HEK293 (cell line): ENCODE results near the gene MLNR.

Experiments
- CTCF ChIA-PET: fragments of 350-600 bp; formaldehyde crosslinking; extraction: SDS; loops from one replicate; lab custom pipeline; 2021; ENCODE audit warnings: antibody characterized with exemption; lab: Yijun Ruan, JAX
- POLR2A ChIA-PET: fragments of 300-600 bp; formaldehyde crosslinking; extraction: SDS; loops from one replicate; lab custom pipeline; 2020; ENCODE audit warnings: antibody characterized with exemption, inconsistent platforms; lab: Yijun Ruan, JAX
- H3K27ac ChIP-seq: fragments of 200-500 bp; sonication (Bioruptor generic); 2 replicates; pipeline ENCODE4 v1.5.1; 2014; ENCODE audit warnings: low read depth, low read length, control low read depth, inconsistent platforms; ENCODE audit errors: extremely low read depth
- H3K36me3 ChIP-seq, 2 experiments: fragments of 200-500 bp in 1 of 2; sonication (Bioruptor generic) in 1 of 2; 1 replicate in 1 of 2; 2 replicates in 1 of 2; pipeline ENCODE4 v1.5.1; 2014 to 2017; ENCODE audit warnings: inconsistent platforms in 2 of 2, low read length in 2 of 2; ENCODE audit not compliant: control insufficient read depth in 2 of 2, insufficient read depth in 1 of 2
- H3K4me1 ChIP-seq: fragments of 200-500 bp; sonication (Bioruptor generic); 2 replicates; pipeline ENCODE4 v1.5.1; 2014; ENCODE audit warnings: mild to moderate bottlenecking, low read length, inconsistent platforms; ENCODE audit not compliant: control insufficient read depth, insufficient read depth
- H3K4me3 ChIP-seq: 2 replicates; pipeline ENCODE4 v1.5.1; 2011; ENCODE audit warnings: low read depth, mild to moderate bottlenecking, control low read depth, low read length, moderate library complexity
- H3K9me3 ChIP-seq: fragments of 200-500 bp; sonication (Bioruptor generic); 2 replicates; pipeline ENCODE4 v1.5.1; 2014; ENCODE audit warnings: low read depth, low read length, inconsistent platforms; ENCODE audit not compliant: control insufficient read depth, insufficient read depth
- AEBP2 ChIP-seq: fragments of 450-650 bp; formaldehyde crosslinking; IDR thresholded peaks from 2 replicates; pipeline ENCODE4 v1.5.1; 2016; ENCODE audit warnings: missing biosample characterization, missing genetic modification characterization, borderline replicate concordance
- BCL6B ChIP-seq: fragments of 450-650 bp; formaldehyde crosslinking; IDR thresholded peaks from 2 replicates; pipeline ENCODE4 v1.5.1; 2017; ENCODE audit warnings: missing biosample characterization, missing genetic modification characterization
- HOXA7 ChIP-seq: sonication (generic); formaldehyde crosslinking; IDR thresholded peaks from 2 replicates; pipeline ENCODE4 v1.8.1; 2022; ENCODE audit warnings: missing genetic modification reagents, borderline replicate concordance
- PRDM1 ChIP-seq: fragments of 450-650 bp; formaldehyde crosslinking; IDR thresholded peaks from 2 replicates; pipeline ENCODE4; 2016; ENCODE audit warnings: missing biosample characterization, missing genetic modification characterization
- REST ChIP-seq: fragments of 450-650 bp; formaldehyde crosslinking; IDR thresholded peaks from 2 replicates; pipeline ENCODE4 v1.5.1; 2016; ENCODE audit warnings: missing biosample characterization, missing genetic modification characterization
- ZBTB1 ChIP-seq: fragments of 450-650 bp; formaldehyde crosslinking; IDR thresholded peaks from 2 replicates; pipeline ENCODE4 v1.5.1; 2016; ENCODE audit warnings: missing biosample characterization, missing genetic modification characterization
- ZBTB20 ChIP-seq: fragments of 450-650 bp; formaldehyde crosslinking; IDR thresholded peaks from 2 replicates; pipeline ENCODE4 v1.5.1; 2016; ENCODE audit warnings: missing biosample characterization, missing genetic modification characterization
- ZBTB26 ChIP-seq: fragments of 450-650 bp; formaldehyde crosslinking; optimal IDR thresholded peaks from 2 replicates; pipeline ENCODE3; 2016; ENCODE audit warnings: missing biosample characterization, mild to moderate bottlenecking, missing genetic modification characterization
- ZBTB48 ChIP-seq: fragments of 450-650 bp; formaldehyde crosslinking; IDR thresholded peaks from 2 replicates; pipeline ENCODE4 v1.5.1; 2016; ENCODE audit warnings: missing biosample characterization, missing genetic modification characterization
- ZNF112 ChIP-seq: fragments of 450-650 bp; formaldehyde crosslinking; IDR thresholded peaks from 2 replicates; pipeline ENCODE4 v1.5.0; 2017; ENCODE audit warnings: missing biosample characterization, missing genetic modification characterization
- ZNF138 ChIP-seq: fragments of 450-650 bp; formaldehyde crosslinking; IDR thresholded peaks from 2 replicates; pipeline ENCODE4 v1.5.1; 2016; ENCODE audit warnings: missing biosample characterization, missing genetic modification characterization, borderline replicate concordance
- ZNF19 ChIP-seq: fragments of 450-650 bp; formaldehyde crosslinking; IDR thresholded peaks from 2 replicates; pipeline ENCODE4; 2016; ENCODE audit warnings: missing biosample characterization, missing genetic modification characterization, low read depth
- ZNF274 ChIP-seq, 2 experiments: fragments of 200-500 bp in 1 of 2; fragments of 450-650 bp in 1 of 2; sonication (Bioruptor generic) in 1 of 2; formaldehyde crosslinking in 1 of 2; IDR thresholded peaks; 2 replicates each; pipeline versions ENCODE4 v1.5.1 to v1.6.1; 2014 to 2016; ENCODE audit warnings: borderline replicate concordance in 1 of 2, inconsistent platforms in 1 of 2, low read length in 1 of 2, missing biosample characterization in 1 of 2, missing genetic modification characterization in 1 of 2
- ZNF394 ChIP-seq: fragments of 450-650 bp; formaldehyde crosslinking; IDR thresholded peaks from 2 replicates; pipeline ENCODE4 v1.5.1; 2016; ENCODE audit warnings: missing biosample characterization, missing genetic modification characterization, mild to moderate bottlenecking, moderate library complexity, borderline replicate concordance
- ZNF560 ChIP-seq: fragments of 450-650 bp; formaldehyde crosslinking; IDR thresholded peaks from 2 replicates; pipeline ENCODE4 v1.5.1; 2017; ENCODE audit warnings: missing biosample characterization, missing genetic modification characterization, borderline replicate concordance
- ZNF645 ChIP-seq: fragments of 450-650 bp; formaldehyde crosslinking; IDR thresholded peaks from 2 replicates; pipeline ENCODE4; 2016; ENCODE audit warnings: missing biosample characterization, missing genetic modification characterization
- ZNF704 ChIP-seq: fragments of 450-650 bp; formaldehyde crosslinking; IDR thresholded peaks from 2 replicates; pipeline ENCODE4 v1.5.1; 2016; ENCODE audit warnings: missing biosample characterization, missing genetic modification characterization
- ZNF747 ChIP-seq: fragments of 450-650 bp; formaldehyde crosslinking; IDR thresholded peaks from 2 replicates; pipeline ENCODE4 v1.5.1; 2016; ENCODE audit warnings: missing biosample characterization, missing genetic modification characterization
- ZNF76 ChIP-seq: fragments of 450-650 bp; formaldehyde crosslinking; IDR thresholded peaks from 2 replicates; pipeline ENCODE4; 2016; ENCODE audit warnings: low read depth, missing biosample characterization, missing genetic modification characterization, borderline replicate concordance

MLNR gene

GRCh38 chr13:49208619-49209018 lies 11.5 kb upstream of the MLNR start:
- ChIA-PET POLR2A (no interaction called here), CTCF (interaction anchor here (0.7 kb wide), 1 partner anchor 391 kb away, joined by 3 read pairs; no protein-coding TSS in a partner anchor)
- Histone ChIP-seq H3K36me3 (peaks cover 0 to 27% of the 10 kb centered on the region in 2 experiments; a peak in 1 of 3 replicates), H3K27ac (no peak overlapping the region), H3K4me1 (no peaks in the 10 kb centered on the region), H3K9me3 (no peaks in the 10 kb centered on the region), H3K4me3 (no peak overlapping the region)
- TF ChIP-seq ZBTB1 (tag by site-specific recombination) (no peak), ZBTB20 (tag by site-specific recombination) (no peak), REST (tag by site-specific recombination) (no peak), ZNF112 (tag by site-specific recombination) (no peak), BCL6B (tag by site-specific recombination) (no peak), ZNF747 (no peak), ZNF394 (tag by site-specific recombination) (no peak), ZNF76 (tag by site-specific recombination) (no peak), ZNF704 (tag by site-specific recombination) (no peak), ZNF138 (tag by site-specific recombination) (no peak), ZNF645 (tag by site-specific recombination) (no peak), ZBTB48 (tag by site-specific recombination) (no peak), AEBP2 (tag by site-specific recombination) (no peak), ZNF560 (tag by site-specific recombination) (no peak), PRDM1 (tag by site-specific recombination) (no peak), ZNF19 (no peak), ZNF274 (IDR thresholded peaks at IDR 0.05; ENCODE audit: low read length) (no peak), ZNF274 (tag by site-specific recombination; IDR thresholded peaks at IDR 0.05; ENCODE audit: borderline replicate concordance) (no peak), HOXA7 (CRISPR knock-in tag) (no peak), ZBTB26 (tag by site-specific recombination) (no peak)
